ENCODE data around the gene SSBP1. TPM values are rescaled to one million over a fixed set of nuclear protein-coding genes. Genes with fewer than 3 reads are reported as not detected.

Gene SSBP1
- total and polyA plus RNA-seq, 8 donors, result 17.4 to 207 (median 104) TPM

- H3K4me3 ChIP-seq, result peak overlapping the region; percentile 86 to 96 (median 92)
- peak overlapping the region; percentile 70 to 93 (median 88) for H3K27ac ChIP-seq
- peaks cover 48 to 74% (median 60%) of the 10 kb centered on the region in 4 donors for H3K4me1 ChIP-seq
- 8 to 14% (median 12%) methylated on average over 16 to 20 of the region's 20 CpGs for WGBS, 5 donors
- intact Hi-C loops (cut with DNase I; ENCODE audit: low total_unique reads), result no loop called here
- no peaks in the 10 kb centered on the region for H3K27me3 ChIP-seq
- TF ChIP-seq EP300 (IDR thresholded peaks at IDR 0.05), result no peak
- TF ChIP-seq POLR2AphosphoS5 (IDR thresholded peaks at IDR 0.05), result no peak
- TF ChIP-seq CTCF (IDR thresholded peaks at IDR 0.05), result no peak
- no peaks in the 10 kb centered on the region for H3K9me3 ChIP-seq
- peak in 1 of 2 donors; percentile 40 for DNase-seq
- no peaks in the 10 kb centered on the region for H3K36me3 ChIP-seq
Observed at GRCh38 chr7:141700848-141701371, 37.2 kb upstream of the SSBP1 start.

GRCh38 chr7:141701489-141702046 lies 36.6 kb upstream of the SSBP1 start:
- 0 to 2% (median 0%) methylated on average over 14 to 59 of the region's 59 CpGs for WGBS, 5 donors
- H3K4me1 ChIP-seq, result peaks cover 41 to 68% (median 54%) of the 10 kb centered on the region in 4 donors
- H3K9me3 ChIP-seq, result no peaks in the 10 kb centered on the region

GRCh38 chr7:141702047-141702567 lies 36.1 kb upstream of the SSBP1 start, which contains the start of gene DENND11:
TSS of gene DENND11 (minus strand) at chr7:141702166. CDS start at chr7:141702153, 13 bp downstream.
- no peak for TF ChIP-seq CTCF (IDR thresholded peaks at IDR 0.05)
- no peak for TF ChIP-seq POLR2AphosphoS5 (IDR thresholded peaks at IDR 0.05)
- TF ChIP-seq POLR2A (IDR thresholded peaks at IDR 0.05), result no peak
- no peak for TF ChIP-seq EP300 (IDR thresholded peaks at IDR 0.05)

More at GRCh38 chr7:141701489-141702046, 36.6 kb upstream of the SSBP1 start:
- Histone ChIP-seq H3K27me3 (no peaks in the 10 kb centered on the region), H3K4me3 (peak overlapping the region; percentile 86 to 96 (median 92)), H3K27ac (peak overlapping the region; percentile 85 to 98 (median 93)), H3K36me3 (no peaks in the 10 kb centered on the region)
- intact Hi-C loops (cut with DNase I; ENCODE audit: low total_unique reads), result no loop called here
- TF ChIP-seq EP300 (IDR thresholded peaks at IDR 0.05), result no peak
- TF ChIP-seq POLR2AphosphoS5 (IDR thresholded peaks at IDR 0.05), result peak in 1 of 3 donors; percentile 23
- peak; percentile 51 to 80 for DNase-seq

GRCh38 chr7:141702892-141703291 lies 35.3 kb upstream of the SSBP1 start:
- Histone ChIP-seq H3K27ac (peak overlapping the region in 3 of 5 donors; percentile 50 to 93 (median 75)), H3K27me3 (no peaks in the 10 kb centered on the region), H3K36me3 (no peaks in the 10 kb centered on the region), H3K4me3 (peak overlapping the region in 3 of 4 donors; percentile 86 to 96 (median 92)), H3K9me3 (no peaks in the 10 kb centered on the region), H3K4me1 (peaks cover 31 to 55% (median 41%) of the 10 kb centered on the region in 4 donors)
- intact Hi-C loops (cut with DNase I; ENCODE audit: low total_unique reads), result no loop called here
- 26 to 53% (median 36%) methylated on average over 4 of the region's 4 CpGs for WGBS, 5 donors
- TF ChIP-seq CTCF (IDR thresholded peaks at IDR 0.05) (no peak), POLR2AphosphoS5 (IDR thresholded peaks at IDR 0.05) (no peak), POLR2A (IDR thresholded peaks at IDR 0.05) (no peak), EP300 (IDR thresholded peaks at IDR 0.05) (no peak)
- no peak for DNase-seq

More at GRCh38 chr7:141702047-141702567, 36.1 kb upstream of the SSBP1 start, which contains the start of gene DENND11:
- H3K4me1 ChIP-seq, result peaks cover 37 to 62% (median 48%) of the 10 kb centered on the region in 4 donors
- H3K27me3 ChIP-seq, result no peaks in the 10 kb centered on the region
- H3K9me3 ChIP-seq, result no peaks in the 10 kb centered on the region
- WGBS, 5 donors, result 0 to 1% (median 0%) methylated on average over 9 to 62 of the region's 62 CpGs
- intact Hi-C loops (cut with DNase I; ENCODE audit: low total_unique reads), result no loop called here
- peak; percentile 63 to 88 for DNase-seq
- H3K36me3 ChIP-seq, result no peaks in the 10 kb centered on the region
- peak within 1 kb of the TSS; percentile 85 to 98 (median 93) for H3K27ac ChIP-seq
- H3K4me3 ChIP-seq, result peak within 1 kb of the TSS; percentile 86 to 96 (median 92)

Measured in stomach (tissue), 9 donors.